HepG2 (cell line): ENCODE measurements around the gene FAF1. TPM values are rescaled to one million over a fixed set of nuclear protein-coding genes. Genes with fewer than 3 reads are reported as not detected.

Experiments
- ATF7 ChIP-seq, 2 experiments: fragments of 450-650 bp in 1 of 2; sonication (generic) in 1 of 2; formaldehyde crosslinking in 1 of 2; IDR thresholded peaks; 2 replicates each; pipeline versions ENCODE4 v1.4.0 to v1.6.1; 2016 to 2020; ENCODE audit warnings: antibody characterized with exemption in 1 of 2, mild to moderate bottlenecking in 1 of 2, missing genetic modification reagents in 1 of 2
- CBFB ChIP-seq: sonication (generic); formaldehyde crosslinking; IDR thresholded peaks from 2 replicates; pipeline ENCODE4 v1.4.0; 2020; ENCODE audit warnings: missing genetic modification reagents
- CEBPB ChIP-seq: IDR thresholded peaks from 2 replicates; pipeline ENCODE4 v1.6.1; 2011; ENCODE audit warnings: low read depth, low read length, improper control_type of control experiment, borderline replicate concordance
- CENPBD1 ChIP-seq: sonication (generic); formaldehyde crosslinking; IDR thresholded peaks from 2 replicates; pipeline ENCODE4 v1.8.0; 2022; ENCODE audit warnings: missing genetic modification reagents, low read depth, mild to moderate bottlenecking, borderline replicate concordance
- E2F1 ChIP-seq: sonication (generic); formaldehyde crosslinking; IDR thresholded peaks from 2 replicates; pipeline ENCODE4 v1.5.0; 2020; ENCODE audit warnings: missing genetic modification reagents
- FOXK2 ChIP-seq: fragments of 450-650 bp; IDR thresholded peaks from 2 replicates; pipeline ENCODE4 v1.6.1; 2016
- FUBP1 ChIP-seq: sonication (generic); formaldehyde crosslinking; IDR thresholded peaks from 2 replicates; pipeline ENCODE4 v1.5.1; 2020; ENCODE audit warnings: missing genetic modification reagents, mild to moderate bottlenecking, borderline replicate concordance
- GABPB1 ChIP-seq: IDR thresholded peaks from 2 replicates; pipeline ENCODE4 v1.6.1; 2016; ENCODE audit warnings: mild to moderate bottlenecking, missing genetic modification reagents, moderate library complexity, missing compliant biosample characterization
- GPBP1L1 ChIP-seq: sonication (generic); formaldehyde crosslinking; IDR thresholded peaks from 2 replicates; pipeline ENCODE4 v1.5.0; 2020; ENCODE audit warnings: mild to moderate bottlenecking, missing genetic modification reagents
- HNRNPLL ChIP-seq: fragments of 200-400 bp; formaldehyde crosslinking; IDR thresholded peaks from 2 replicates; pipeline ENCODE4 v1.6.1; 2017; ENCODE audit warnings: mild to moderate bottlenecking, low read depth, low read length; ENCODE audit not compliant: poor library complexity, severe bottlenecking
- MXD4 ChIP-seq: IDR thresholded peaks from 2 replicates; pipeline ENCODE4 v1.6.1; 2016; ENCODE audit warnings: mild to moderate bottlenecking, missing biosample characterization, missing genetic modification reagents
- NFRKB ChIP-seq: fragments of 450-650 bp; IDR thresholded peaks from 2 replicates; pipeline ENCODE4 v1.6.1; 2017
- NFYC ChIP-seq: IDR thresholded peaks from 2 replicates; pipeline ENCODE4 v1.6.1; 2016; ENCODE audit warnings: missing genetic modification reagents, missing compliant biosample characterization
- PHB2 ChIP-seq: fragments of 450-650 bp; IDR thresholded peaks from 2 replicates; pipeline ENCODE4 v1.6.1; 2018; ENCODE audit not compliant: partially characterized antibody
- PITX1 ChIP-seq: sonication (generic); formaldehyde crosslinking; IDR thresholded peaks from 2 replicates; pipeline ENCODE4 v1.5.1; 2020; ENCODE audit warnings: mild to moderate bottlenecking, missing genetic modification reagents
- RBAK ChIP-seq: sonication (generic); formaldehyde crosslinking; IDR thresholded peaks from 2 replicates; pipeline ENCODE4 v1.5.1; 2020; ENCODE audit warnings: mild to moderate bottlenecking, missing genetic modification reagents
- RFX3 ChIP-seq: IDR thresholded peaks from 2 replicates; pipeline ENCODE4 v1.6.1; 2016; ENCODE audit warnings: missing biosample characterization, missing genetic modification reagents
- SIX1 ChIP-seq: sonication (generic); formaldehyde crosslinking; IDR thresholded peaks from 2 replicates; pipeline ENCODE4 v1.4.0; 2020; ENCODE audit warnings: missing genetic modification reagents, borderline replicate concordance
- ZBTB7A ChIP-seq: sonication (generic); formaldehyde crosslinking; IDR thresholded peaks from 2 replicates; pipeline ENCODE4 v1.8.0; 2022; ENCODE audit warnings: mild to moderate bottlenecking, missing genetic modification reagents
- ZNF329 ChIP-seq: sonication (generic); formaldehyde crosslinking; IDR thresholded peaks from 2 replicates; pipeline ENCODE4 v1.9.0; 2021; ENCODE audit warnings: low read depth, mild to moderate bottlenecking, missing genetic modification reagents
- ZNF563 ChIP-seq: sonication (generic); formaldehyde crosslinking; IDR thresholded peaks from 2 replicates; pipeline ENCODE4 v1.8.0; 2022; ENCODE audit warnings: mild to moderate bottlenecking, moderate library complexity, missing genetic modification reagents
- ZNF607 ChIP-seq: sonication (generic); formaldehyde crosslinking; IDR thresholded peaks from 2 replicates; pipeline ENCODE4 v1.5.1; 2020; ENCODE audit warnings: missing genetic modification reagents, mild to moderate bottlenecking, borderline replicate concordance
- ZNF720 ChIP-seq: sonication (generic); formaldehyde crosslinking; IDR thresholded peaks from 2 replicates; pipeline ENCODE4 v1.4.0; 2020; ENCODE audit warnings: missing genetic modification reagents
- ZNF839 ChIP-seq: sonication (generic); formaldehyde crosslinking; IDR thresholded peaks from 2 replicates; pipeline ENCODE4 v1.4.0; 2020; ENCODE audit warnings: missing genetic modification reagents, mild to moderate bottlenecking, borderline replicate concordance
- ZSCAN5A ChIP-seq: sonication (generic); formaldehyde crosslinking; IDR thresholded peaks from 2 replicates; pipeline ENCODE4 v1.8.0; 2022; ENCODE audit warnings: mild to moderate bottlenecking, missing genetic modification reagents, borderline replicate concordance
- polyA plus RNA-seq, 8 experiments: library from polyadenylated mRNA; depleted of rRNA in 3 of 8; stranded (reverse) in 7 of 8; unstranded in 1 of 8; fragments of >200 nt; fragmentation: Illumina TruSeq in 4 of 8; extraction: Trizol in 4 of 8; gene quantifications; 2 replicates each; pipeline versions ENCODE4 v1.2.1 to v1.2.3, GENCODE V29; 2011 to 2016; ENCODE audit warnings: low read depth in 4 of 8, missing spikeins in 1 of 8, mixed read lengths in 1 of 8; ENCODE audit not compliant: insufficient read depth in 1 of 8
- total RNA-seq, 5 experiments: library from RNA; depleted of rRNA; stranded (reverse); fragments of >200 nt; fragmentation: Illumina TruSeq; extraction: Trizol; gene quantifications; 2 replicates each; pipeline ENCODE4 v1.2.3, GENCODE V29; 2016; ENCODE audit warnings: low read depth in 1 of 5

The FAF1 gene
- total and polyA plus RNA-seq, 2 of the 13 experiments (the other 11 are each of a cell fraction or from before 2014, with no cell fraction given): 19.4 to 63.3 TPM

- TF ChIP-seq GPBP1L1 (no peak), ATF7 (IDR thresholded peaks at IDR 0.05) (no peak), ATF7 (CRISPR knock-in tag; IDR thresholded peaks at IDR 0.05) (no peak; the same call in 1 of the 2 replicates), ZBTB7A (peak; percentile 38; the same call in 1 of the 2 replicates), MXD4 (CRISPR knock-in tag) (peak; percentile 19; the same call in 1 of the 2 replicates), RBAK (no peak), ZNF607 (CRISPR knock-in tag) (no peak; the same call in none of the 2 replicates), SIX1 (no peak), CBFB (CRISPR knock-in tag) (no peak), FOXK2 (no peak), ZNF563 (CRISPR knock-in tag) (peak; percentile 31; the same call in 1 of the 2 replicates), HNRNPLL (peak; percentile 85), FUBP1 (no peak), NFRKB (no peak), ZNF720 (CRISPR knock-in tag) (no peak), PHB2 (no peak), ZSCAN5A (CRISPR knock-in tag) (peak; percentile 64; the same call in 1 of the 2 replicates), CENPBD1 (CRISPR knock-in tag) (no peak), NFYC (CRISPR knock-in tag) (no peak), ZNF839 (CRISPR knock-in tag) (no peak), PITX1 (CRISPR knock-in tag) (no peak), ZNF329 (CRISPR knock-in tag) (peak; percentile 70; the same call in 1 of the 2 replicates), E2F1 (peak; percentile 66), CEBPB (no peak), GABPB1 (peak; percentile 70; the same call in 1 of the 2 replicates), RFX3 (CRISPR knock-in tag) (no peak)
Observed at GRCh38 chr1:50968158-50968820, 8.2 kb upstream of the FAF1 start (continued).
